Retinal pigment epithelial cell (primary cell): ENCODE data around the gene CDK17.

Experiments
- DNase-seq: peaks from one replicate; pipeline ENCODE4 v3.0.0-alpha.2; 2010; ENCODE audit warnings: low read depth
- H3K4me3 ChIP-seq: 2 replicates; pipeline ENCODE4 v1.5.1; 2011; ENCODE audit warnings: mild to moderate bottlenecking, low read length, control low read depth, moderate library complexity
- CTCF ChIP-seq: conservative IDR thresholded peaks from 2 replicates; pipeline ENCODE4 v1.5.1; 2011; ENCODE audit warnings: low read depth, low read length, control low read depth, inconsistent platforms

The CDK17 gene

GRCh38 chr12:96427269-96427729, 27.1 kb upstream of the CDK17 start:
- H3K4me3 ChIP-seq = no peak overlapping the region
- peak; percentile 96 for DNase-seq
- TF ChIP-seq CTCF = no peak

DNA sequence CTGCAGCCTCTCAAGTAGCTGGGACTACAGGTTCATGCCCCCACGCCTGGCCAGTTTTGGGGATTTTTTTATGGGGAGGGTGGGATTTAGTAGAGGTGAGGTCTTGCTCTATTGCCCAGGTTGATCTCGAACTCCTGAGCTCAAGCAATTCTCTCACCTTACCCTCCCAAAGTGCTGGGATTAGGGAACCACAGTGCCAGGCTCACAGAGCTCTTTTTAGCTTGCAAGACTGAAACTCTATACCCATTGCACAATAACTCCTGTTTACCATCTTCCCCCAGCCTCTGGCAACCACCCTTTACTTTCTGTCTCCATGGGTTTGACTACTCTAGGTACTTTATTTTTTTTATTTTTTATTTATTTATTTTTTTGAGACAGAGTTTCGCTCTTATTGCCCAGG, 25.7 kb upstream of the CDK17 start:
- DNase-seq = no peak

GRCh38 chr12:96425321-96425720, 25.1 kb upstream of the CDK17 start:
- H3K4me3 ChIP-seq = no peak overlapping the region
- no peak for DNase-seq
- no peak for TF ChIP-seq CTCF

More for the DNA sequence above, 25.7 kb upstream of the CDK17 start:
- no peak for TF ChIP-seq CTCF
- H3K4me3 ChIP-seq = no peak overlapping the region

GRCh38 chr12:96424601-96425000, 24.4 kb upstream of the CDK17 start:
- TF ChIP-seq CTCF = no peak
- DNase-seq = no peak
- no peak overlapping the region for H3K4me3 ChIP-seq

GRCh38 chr12:96422192-96422591, 22.0 kb upstream of the CDK17 start:
- DNase-seq = no peak
- TF ChIP-seq CTCF = no peak
- H3K4me3 ChIP-seq = no peak overlapping the region

DNA sequence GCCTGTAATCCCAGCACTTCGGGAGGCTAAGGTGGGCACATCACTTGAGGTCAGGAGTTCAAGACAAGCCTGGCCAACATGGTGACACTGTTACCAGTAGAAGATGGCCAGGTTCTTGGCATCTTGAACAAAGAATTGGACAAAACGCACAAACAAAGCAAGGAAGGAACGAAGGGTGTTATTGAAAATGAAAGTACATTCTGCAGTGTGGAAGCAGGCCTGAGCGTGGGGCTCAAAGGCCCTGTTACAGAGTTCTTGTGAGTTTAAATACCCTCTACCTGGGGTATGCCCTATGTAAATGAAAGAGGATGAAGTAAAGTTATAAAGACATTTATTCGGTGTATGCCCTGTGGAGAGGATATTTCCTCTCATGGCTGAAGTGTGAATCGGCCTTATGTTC, 20.8 kb upstream of the CDK17 start:
- H3K4me3 ChIP-seq = no peak overlapping the region
- DNase-seq = no peak
- TF ChIP-seq CTCF = no peak

DNA sequence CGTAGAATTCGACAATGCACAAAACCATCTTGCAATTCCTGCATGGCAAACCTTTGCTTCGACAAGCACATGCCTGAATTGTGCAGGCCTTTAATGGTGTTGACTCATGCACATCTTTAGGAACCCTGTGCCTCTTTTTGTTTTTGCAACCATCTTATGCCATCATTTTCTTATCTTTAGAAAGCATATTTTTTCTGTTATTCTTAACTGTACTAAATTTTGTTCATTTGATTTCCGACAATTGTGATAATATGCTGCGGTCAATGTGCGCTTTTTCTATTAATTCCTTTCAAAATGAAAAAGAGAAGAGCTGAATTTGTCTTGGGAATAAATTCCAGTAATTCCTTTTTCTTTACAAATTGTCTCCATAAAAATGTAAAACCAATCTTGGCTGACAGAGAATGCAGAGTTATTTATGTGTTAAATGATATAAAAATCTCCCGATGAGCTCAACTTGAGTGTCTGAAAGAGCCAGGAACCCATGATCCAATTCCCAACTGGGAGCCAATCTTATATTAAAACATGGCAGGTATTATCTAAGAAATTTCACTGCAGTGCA, 20.1 kb upstream of the CDK17 start:
- no peak overlapping the region for H3K4me3 ChIP-seq
- DNase-seq = no peak

More for the DNA sequence above, 20.1 kb upstream of the CDK17 start:
- TF ChIP-seq CTCF = no peak
